Panc1 (cell line): ENCODE data around the gene MPPE1.

Experiments
- CTCF ChIP-seq: fragments of 450-650 bp; IDR thresholded peaks from 2 replicates; pipeline ENCODE4 v1.5.1; 2017; ENCODE audit warnings: mild to moderate bottlenecking
- POLR2AphosphoS5 ChIP-seq: IDR thresholded peaks from 2 replicates; pipeline ENCODE4 v1.6.1; 2012; ENCODE audit warnings: mild to moderate bottlenecking, low read depth, low read length, moderate library complexity

GRCh38 chr18:11950824-11951223 is 42.7 kb upstream of the MPPE1 start:
- no peak for TF ChIP-seq CTCF
- TF ChIP-seq POLR2AphosphoS5, result no peak
